Measurements from ENCODE around the gene ZDHHC17. TPM values are rescaled to one million over a fixed set of nuclear protein-coding genes. Genes with fewer than 3 reads are reported as not detected.
A peak's percentile ranks its signal among the peaks of the same experiment; 100 is the strongest.

Gene ZDHHC17, protein sequence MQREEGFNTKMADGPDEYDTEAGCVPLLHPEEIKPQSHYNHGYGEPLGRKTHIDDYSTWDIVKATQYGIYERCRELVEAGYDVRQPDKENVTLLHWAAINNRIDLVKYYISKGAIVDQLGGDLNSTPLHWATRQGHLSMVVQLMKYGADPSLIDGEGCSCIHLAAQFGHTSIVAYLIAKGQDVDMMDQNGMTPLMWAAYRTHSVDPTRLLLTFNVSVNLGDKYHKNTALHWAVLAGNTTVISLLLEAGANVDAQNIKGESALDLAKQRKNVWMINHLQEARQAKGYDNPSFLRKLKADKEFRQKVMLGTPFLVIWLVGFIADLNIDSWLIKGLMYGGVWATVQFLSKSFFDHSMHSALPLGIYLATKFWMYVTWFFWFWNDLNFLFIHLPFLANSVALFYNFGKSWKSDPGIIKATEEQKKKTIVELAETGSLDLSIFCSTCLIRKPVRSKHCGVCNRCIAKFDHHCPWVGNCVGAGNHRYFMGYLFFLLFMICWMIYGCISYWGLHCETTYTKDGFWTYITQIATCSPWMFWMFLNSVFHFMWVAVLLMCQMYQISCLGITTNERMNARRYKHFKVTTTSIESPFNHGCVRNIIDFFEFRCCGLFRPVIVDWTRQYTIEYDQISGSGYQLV
- total RNA-seq (2016; rRNA removed; fragmentation: Illumina TruSeq; extraction: Trizol) (21.2 and 36.7 TPM in 2 replicates), polyA plus RNA-seq (2011; rRNA removed) (31.7 and 38.5 TPM in 2 replicates), polyA minus RNA-seq (2011; rRNA and poly(A)+ RNA removed; ENCODE audit: low replicate concordance) (47.7 and 61.9 TPM in 2 replicates), Bru-seq, nascent RNA (percentile 88 among the genes with signal in this experiment), BruChase-seq, experiment 1, labeled RNA remaining after a 6-hour chase (percentile 81 among the genes with signal in this experiment), BruChase-seq, experiment 2, labeled RNA remaining after a 2-hour chase (percentile 85 among the genes with signal in this experiment)
- total RNA-seq (2016; cell fraction: cytosol; rRNA removed; fragmentation: Illumina TruSeq; extraction: Trizol; ENCODE audit: low read depth) = 21.0 and 21.2 TPM in 2 replicates
- total RNA-seq (2016; cell fraction: insoluble cytoplasmic fraction; rRNA removed; fragmentation: Illumina TruSeq; extraction: Trizol) = 17.9 and 34.3 TPM in 2 replicates
- total RNA-seq (2016; cell fraction: membrane; rRNA removed; fragmentation: Illumina TruSeq; extraction: Trizol) = 12.6 and 14.8 TPM in 2 replicates
- total RNA-seq (2016; cell fraction: nucleus; rRNA removed; fragmentation: Illumina TruSeq; extraction: Trizol) = 83.1 and 91.1 TPM in 2 replicates
- 8.7 and 15.5 TPM in 2 replicates for polyA plus RNA-seq (2011; cell fraction: cytosol; rRNA removed)
- polyA plus RNA-seq (2011; cell fraction: nucleus; rRNA removed) = 81.4 and 85.4 TPM in 2 replicates
- polyA plus RNA-seq (2012) = 20.3 and 21.4 TPM in 2 replicates
- polyA plus RNA-seq (2016; cell fraction: cytosol; fragmentation: Illumina TruSeq; extraction: Trizol; ENCODE audit: low read depth) = 0.74 and 0.85 TPM in 2 replicates
- 7.2 and 7.3 TPM in 2 replicates for polyA plus RNA-seq (2016; cell fraction: insoluble cytoplasmic fraction; fragmentation: Illumina TruSeq; extraction: Trizol; ENCODE audit: low read depth)
- 1.7 and 2.4 TPM in 2 replicates for polyA plus RNA-seq (2016; cell fraction: membrane; fragmentation: Illumina TruSeq; extraction: Trizol; ENCODE audit: low read depth)
- polyA plus RNA-seq (2016; cell fraction: nucleus; fragmentation: Illumina TruSeq; extraction: Trizol; ENCODE audit: insufficient read depth, low read depth) = 83.0 and 85.1 TPM in 2 replicates
- polyA minus RNA-seq (2011; cell fraction: cytosol; rRNA and poly(A)+ RNA removed) = 35.4 and 39.4 TPM in 2 replicates
- 201 and 214 TPM in 2 replicates for polyA minus RNA-seq (2011; cell fraction: nucleus; rRNA and poly(A)+ RNA removed)
- long read RNA-seq, experiment 1, partial matches to known transcripts = 1 of 1 reads
- long read RNA-seq, experiment 1, other reads (novel, unspliced or antisense) = 0 of 1 reads
- long read RNA-seq, experiment 2, partial matches to known transcripts = 0 of 14 reads
- long read RNA-seq, experiment 2, other reads (novel, unspliced or antisense) = 14 of 14 reads

- H3K4me3 ChIP-seq (replicated peaks in 1 of 3; ENCODE audit: insufficient read depth in 1 of 3, low read depth in 2 of 3, low read length in 3 of 3) = peak within 1 kb of the TSS; percentile 74 to 90 (median 79)
- H3K4me2 ChIP-seq (ENCODE audit: low read depth, low read length) = peak within 1 kb of the TSS; percentile 88
- no TSS peak for BruUV-seq (replicated peaks)
- in situ Hi-C loops (cut with HindIII; ENCODE audit: extremely low pct_ligation_motif_present, low pct_unique_long_range_greater_than_20kb) (no loop called here), intact Hi-C loops (cut with micrococcal nuclease; ENCODE audit: unreplicated experiment) (loop anchor here (1.0 to 5.0 kb wide), 2 partner anchors 143 to 202 kb away; no protein-coding TSS in a partner anchor)
- no peaks in the 10 kb centered on the region for H3K36me3 ChIP-seq (replicated peaks in 1 of 2; ENCODE audit: control insufficient read depth in 1 of 2, insufficient read depth in 2 of 2, low read length in 2 of 2)
- ATAC-seq = peak; percentile 95
- H2AFZ ChIP-seq (ENCODE audit: low read length) = peak within 1 kb of the TSS; percentile 19
- ChIA-PET CTCF (ENCODE audit: low intra/inter-chr PET ratio, low total read pairs) (no interaction called here), POLR2A (interaction anchor here (0.6 to 1.1 kb wide), 7 partner anchors 8 to 1332 kb away, joined by 3 to 6 read pairs (median 3); partner anchors contain the start of gene PHLDA1)
- no peaks in the 10 kb centered on the region; a peak in 1 of 5 replicates for H3K27me3 ChIP-seq (ENCODE audit: control insufficient read depth in 1 of 2, insufficient read depth in 2 of 2, low read length in 2 of 2)
- peak within 1 kb of the TSS; percentile 87 for H3K9ac ChIP-seq (ENCODE audit: insufficient read depth, low read depth, low read length)
- H3K4me1 ChIP-seq (ENCODE audit: insufficient read depth, low read length) = peaks cover 45% of the 10 kb centered on the region
- peaks cover 45% of the 10 kb centered on the region for H3K79me2 ChIP-seq (ENCODE audit: insufficient read depth, low read length)
- H4K20me1 ChIP-seq (ENCODE audit: insufficient read depth, low read length) = peaks cover 16% of the 10 kb centered on the region
- no peaks in the 10 kb centered on the region for H3K9me3 ChIP-seq (ENCODE audit: low read length)
- H3K27ac ChIP-seq (ENCODE audit: extremely low read length, insufficient read depth, low read length) = peak within 1 kb of the TSS; percentile 90
- WGBS (ENCODE audit: low lambda C conversion rate) = 1% methylated on average over 31 of the region's 93 CpGs
- DNase-seq (ENCODE audit: low spot score) = peak; percentile 87
- FAIRE-seq = peak; percentile 34
- TF ChIP-seq ZSCAN21 (CRISPR knock-in tag; IDR thresholded peaks at IDR 0.05; ENCODE audit: borderline replicate concordance) (no peak; the same call in 1 of the 2 replicates), PRDM10 (CRISPR knock-in tag; IDR thresholded peaks at IDR 0.05; ENCODE audit: low read depth) (no peak), HNRNPH1 (optimal IDR thresholded peaks at IDR 0.05; ENCODE audit: low read depth, low read length) (no peak), ZNF839 (CRISPR knock-in tag; IDR thresholded peaks at IDR 0.05; ENCODE audit: borderline replicate concordance) (peak; percentile 63; the same call in 1 of the 2 replicates), ZNF761 (CRISPR knock-in tag; conservative IDR thresholded peaks at IDR 0.05) (peak; percentile 88; the same call in 1 of the 2 replicates), ATF1 (CRISPR knock-in tag; IDR thresholded peaks at IDR 0.05) (no peak), ZNF251 (CRISPR knock-in tag; IDR thresholded peaks at IDR 0.05) (0 out of 2 replicates have a peak, but pooled peaks have one; percentile 21), NBN (conservative IDR thresholded peaks at IDR 0.05) (no peak), FOXO4 (CRISPR knock-in tag; conservative IDR thresholded peaks at IDR 0.05) (no peak; the same call in 1 of the 2 replicates)
Measured at GRCh38 chr12:76763746-76764675, at the start of gene ZDHHC17. Gene ZDHHC17, plus strand, starts transcription at chr12:76764115. Its CDS starts 122 bp downstream, at chr12:76764237.

All from HepG2 (cell line).